GM23338 (cell line): ENCODE data around the gene AGXT. TPM values are rescaled to one million over a fixed set of nuclear protein-coding genes. Genes with fewer than 3 reads are reported as not detected.

Experiments used
- CREB1 ChIP-seq: fragments of 250-450 bp; sonication (Bioruptor Pico); IDR thresholded peaks from 2 replicates; pipeline ENCODE4 v1.5.0; 2020; ENCODE audit warnings: low read depth, mild to moderate bottlenecking, moderate library complexity
- EZH2phosphoT487 ChIP-seq: fragments of 200-600 bp; sonication (generic); IDR thresholded peaks from one replicate; pipeline ENCODE4 v1.8.1; 2018; ENCODE audit warnings: antibody characterized with exemption; ENCODE audit not compliant: unreplicated experiment
- JUNB ChIP-seq: IDR thresholded peaks from one replicate; pipeline ENCODE4 v1.6.1; 2016; ENCODE audit warnings: antibody characterized with exemption; ENCODE audit not compliant: unreplicated experiment
- POLR2AphosphoS5 ChIP-seq: IDR thresholded peaks from 2 replicates; pipeline ENCODE4 v1.6.1; 2016; ENCODE audit warnings: antibody characterized with exemption, low read depth
- ZNF331 ChIP-seq: fragments of 250-450 bp; sonication (Bioruptor Pico); IDR thresholded peaks from 2 replicates; pipeline ENCODE4 v1.5.0; 2020; ENCODE audit warnings: low read depth, mild to moderate bottlenecking, moderate library complexity
- ZNF462 ChIP-seq: fragments of 250-450 bp; sonication (Bioruptor Pico); IDR thresholded peaks from 2 replicates; pipeline ENCODE4 v1.5.0; 2020; ENCODE audit warnings: mild to moderate bottlenecking, moderate library complexity
- polyA plus RNA-seq: library from polyadenylated mRNA; unstranded; fragments of >200 nt; fragmentation: Nextera tagmentation; extraction: Ambion mirVana; gene quantifications from 2 replicates; pipeline ENCODE4 v1.2.1, GENCODE V29; 2016
- total RNA-seq: library from RNA; depleted of rRNA; stranded (reverse); fragments of >200 nt; shearing (Covaris generic); gene quantifications from 2 replicates; pipeline ENCODE4 v1.2.3, GENCODE V29; 2014
- TF ChIP-seq, protein P1 (sequence below): IDR thresholded peaks from one replicate; pipeline ENCODE4 v1.6.1; 2018; ENCODE audit warnings: antibody characterized with exemption; ENCODE audit not compliant: unreplicated experiment
- TF ChIP-seq, protein P2 (sequence below), 2 experiments: fragments of 200-600 bp in 1 of 2; sonication (generic) in 1 of 2; conservative IDR thresholded peaks; 2 replicates each; pipeline versions ENCODE4 v1.5.1 to v1.6.1; 2016 to 2017; ENCODE audit warnings: antibody characterized with exemption in 2 of 2, low read depth in 2 of 2, mild to moderate bottlenecking in 2 of 2, moderate library complexity in 1 of 2

AGXT gene
- total and polyA plus RNA-seq, 2 experiments from 2014 or later = not detected

DNA sequence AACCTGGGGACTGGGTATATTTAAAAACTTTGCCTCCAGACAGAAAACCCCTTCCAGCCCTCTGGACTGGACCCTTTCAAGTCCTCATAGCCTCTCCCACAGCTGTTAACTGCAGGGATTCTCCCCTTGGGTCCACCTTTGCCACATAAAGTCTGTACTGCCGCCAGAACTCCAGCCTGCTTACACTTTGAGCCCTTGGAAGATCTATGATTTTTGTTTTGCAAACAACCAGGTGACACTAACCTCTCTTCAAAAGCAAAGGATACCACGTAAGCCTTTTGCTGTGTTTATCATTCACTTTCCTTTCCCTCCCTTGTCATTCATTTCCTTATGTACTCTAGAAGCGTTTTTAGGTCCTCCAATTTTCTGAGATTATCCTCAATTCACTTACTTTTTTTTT, 4.1 kb upstream of the AGXT start (continued):
- no peak for TF ChIP-seq ZNF462 (CRISPR knock-in tag)
- no peak for TF ChIP-seq POLR2AphosphoS5
- TF ChIP-seq, protein P1, sequence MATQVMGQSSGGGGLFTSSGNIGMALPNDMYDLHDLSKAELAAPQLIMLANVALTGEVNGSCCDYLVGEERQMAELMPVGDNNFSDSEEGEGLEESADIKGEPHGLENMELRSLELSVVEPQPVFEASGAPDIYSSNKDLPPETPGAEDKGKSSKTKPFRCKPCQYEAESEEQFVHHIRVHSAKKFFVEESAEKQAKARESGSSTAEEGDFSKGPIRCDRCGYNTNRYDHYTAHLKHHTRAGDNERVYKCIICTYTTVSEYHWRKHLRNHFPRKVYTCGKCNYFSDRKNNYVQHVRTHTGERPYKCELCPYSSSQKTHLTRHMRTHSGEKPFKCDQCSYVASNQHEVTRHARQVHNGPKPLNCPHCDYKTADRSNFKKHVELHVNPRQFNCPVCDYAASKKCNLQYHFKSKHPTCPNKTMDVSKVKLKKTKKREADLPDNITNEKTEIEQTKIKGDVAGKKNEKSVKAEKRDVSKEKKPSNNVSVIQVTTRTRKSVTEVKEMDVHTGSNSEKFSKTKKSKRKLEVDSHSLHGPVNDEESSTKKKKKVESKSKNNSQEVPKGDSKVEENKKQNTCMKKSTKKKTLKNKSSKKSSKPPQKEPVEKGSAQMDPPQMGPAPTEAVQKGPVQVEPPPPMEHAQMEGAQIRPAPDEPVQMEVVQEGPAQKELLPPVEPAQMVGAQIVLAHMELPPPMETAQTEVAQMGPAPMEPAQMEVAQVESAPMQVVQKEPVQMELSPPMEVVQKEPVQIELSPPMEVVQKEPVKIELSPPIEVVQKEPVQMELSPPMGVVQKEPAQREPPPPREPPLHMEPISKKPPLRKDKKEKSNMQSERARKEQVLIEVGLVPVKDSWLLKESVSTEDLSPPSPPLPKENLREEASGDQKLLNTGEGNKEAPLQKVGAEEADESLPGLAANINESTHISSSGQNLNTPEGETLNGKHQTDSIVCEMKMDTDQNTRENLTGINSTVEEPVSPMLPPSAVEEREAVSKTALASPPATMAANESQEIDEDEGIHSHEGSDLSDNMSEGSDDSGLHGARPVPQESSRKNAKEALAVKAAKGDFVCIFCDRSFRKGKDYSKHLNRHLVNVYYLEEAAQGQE = no peak
- TF ChIP-seq CREB1 (CRISPR knock-in tag) = no peak
- TF ChIP-seq JUNB = no peak
- TF ChIP-seq EZH2phosphoT487 = no peak
- TF ChIP-seq, protein P2, sequence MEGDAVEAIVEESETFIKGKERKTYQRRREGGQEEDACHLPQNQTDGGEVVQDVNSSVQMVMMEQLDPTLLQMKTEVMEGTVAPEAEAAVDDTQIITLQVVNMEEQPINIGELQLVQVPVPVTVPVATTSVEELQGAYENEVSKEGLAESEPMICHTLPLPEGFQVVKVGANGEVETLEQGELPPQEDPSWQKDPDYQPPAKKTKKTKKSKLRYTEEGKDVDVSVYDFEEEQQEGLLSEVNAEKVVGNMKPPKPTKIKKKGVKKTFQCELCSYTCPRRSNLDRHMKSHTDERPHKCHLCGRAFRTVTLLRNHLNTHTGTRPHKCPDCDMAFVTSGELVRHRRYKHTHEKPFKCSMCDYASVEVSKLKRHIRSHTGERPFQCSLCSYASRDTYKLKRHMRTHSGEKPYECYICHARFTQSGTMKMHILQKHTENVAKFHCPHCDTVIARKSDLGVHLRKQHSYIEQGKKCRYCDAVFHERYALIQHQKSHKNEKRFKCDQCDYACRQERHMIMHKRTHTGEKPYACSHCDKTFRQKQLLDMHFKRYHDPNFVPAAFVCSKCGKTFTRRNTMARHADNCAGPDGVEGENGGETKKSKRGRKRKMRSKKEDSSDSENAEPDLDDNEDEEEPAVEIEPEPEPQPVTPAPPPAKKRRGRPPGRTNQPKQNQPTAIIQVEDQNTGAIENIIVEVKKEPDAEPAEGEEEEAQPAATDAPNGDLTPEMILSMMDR (conservative IDR thresholded peaks at IDR 0.05; ENCODE audit: low read depth in 2 of 2) = no peak
- no peak for TF ChIP-seq ZNF331 (CRISPR knock-in tag)
